Nephron progenitor cell (in vitro differentiated cells): ENCODE data around the gene ANKRD11.
"Not testable (repeated sequence)": the region's sequence is repeated elsewhere in the genome, so short reads cannot be mapped to it uniquely, and the experiment has no call there.

Experiments used
- DNase-seq: peaks from one replicate; pipeline ENCODE4 v3.0.0; 2021
- H3K27ac Mint-ChIP-seq: 2 replicates; pipeline ENCODE4 v1.8.0; 2021; ENCODE audit warnings: mild to moderate bottlenecking, moderate library complexity, mixed read lengths
- H3K27me3 Mint-ChIP-seq: 2 replicates; pipeline ENCODE4 v1.8.0; 2021; ENCODE audit warnings: mild to moderate bottlenecking, low read depth, mixed read lengths; ENCODE audit not compliant: poor library complexity
- H3K36me3 Mint-ChIP-seq: 2 replicates; pipeline ENCODE4 v1.8.0; 2021; ENCODE audit warnings: low read depth, mixed read lengths
- H3K4me1 Mint-ChIP-seq: 2 replicates; pipeline ENCODE4 v1.8.0; 2021; ENCODE audit warnings: mixed read lengths
- H3K4me3 Mint-ChIP-seq: 2 replicates; pipeline ENCODE4 v1.8.0; 2021; ENCODE audit warnings: mild to moderate bottlenecking, moderate library complexity, mixed read lengths
- H3K9me3 Mint-ChIP-seq: 2 replicates; pipeline ENCODE4 v1.8.0; 2021; ENCODE audit warnings: mild to moderate bottlenecking, moderate library complexity, mixed read lengths
- TF ChIP-seq, protein P1 (sequence below): fragments of 200-600 bp; sonication (generic); IDR thresholded peaks from 2 replicates; pipeline ENCODE4 v1.5.0; 2021; ENCODE audit warnings: antibody characterized with exemption

Gene ANKRD11

DNA sequence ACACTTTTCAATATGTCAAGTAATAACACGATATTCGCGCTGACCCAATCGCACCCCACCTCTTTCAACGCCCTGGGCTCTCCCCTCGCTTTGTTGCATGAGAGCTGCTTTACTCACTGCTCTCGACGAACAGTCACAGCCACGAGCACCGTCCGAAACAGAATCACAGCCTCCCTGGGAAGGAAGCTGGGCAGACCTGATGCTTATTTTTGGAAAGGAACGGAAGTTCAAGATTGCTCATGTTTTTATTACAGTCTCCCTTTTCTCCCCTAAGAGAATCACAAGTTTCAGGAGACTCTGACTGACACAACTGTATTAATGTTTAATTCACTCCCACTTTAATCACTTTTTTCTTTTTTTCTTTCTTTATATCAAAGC, 67.8 kb downstream of the ANKRD11 start:
- Mint-ChIP-seq H3K4me1 (peaks cover 59% of the 10 kb centered on the region), H3K27me3 (no peaks in the 10 kb centered on the region), H3K4me3 (no peak overlapping the region), H3K9me3 (no peaks in the 10 kb centered on the region), H3K27ac (peak overlapping the region; percentile 84), H3K36me3 (peaks cover 45% of the 10 kb centered on the region)
- TF ChIP-seq, protein P1, sequence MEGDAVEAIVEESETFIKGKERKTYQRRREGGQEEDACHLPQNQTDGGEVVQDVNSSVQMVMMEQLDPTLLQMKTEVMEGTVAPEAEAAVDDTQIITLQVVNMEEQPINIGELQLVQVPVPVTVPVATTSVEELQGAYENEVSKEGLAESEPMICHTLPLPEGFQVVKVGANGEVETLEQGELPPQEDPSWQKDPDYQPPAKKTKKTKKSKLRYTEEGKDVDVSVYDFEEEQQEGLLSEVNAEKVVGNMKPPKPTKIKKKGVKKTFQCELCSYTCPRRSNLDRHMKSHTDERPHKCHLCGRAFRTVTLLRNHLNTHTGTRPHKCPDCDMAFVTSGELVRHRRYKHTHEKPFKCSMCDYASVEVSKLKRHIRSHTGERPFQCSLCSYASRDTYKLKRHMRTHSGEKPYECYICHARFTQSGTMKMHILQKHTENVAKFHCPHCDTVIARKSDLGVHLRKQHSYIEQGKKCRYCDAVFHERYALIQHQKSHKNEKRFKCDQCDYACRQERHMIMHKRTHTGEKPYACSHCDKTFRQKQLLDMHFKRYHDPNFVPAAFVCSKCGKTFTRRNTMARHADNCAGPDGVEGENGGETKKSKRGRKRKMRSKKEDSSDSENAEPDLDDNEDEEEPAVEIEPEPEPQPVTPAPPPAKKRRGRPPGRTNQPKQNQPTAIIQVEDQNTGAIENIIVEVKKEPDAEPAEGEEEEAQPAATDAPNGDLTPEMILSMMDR, result no peak
- DNase-seq, result no peak

DNA sequence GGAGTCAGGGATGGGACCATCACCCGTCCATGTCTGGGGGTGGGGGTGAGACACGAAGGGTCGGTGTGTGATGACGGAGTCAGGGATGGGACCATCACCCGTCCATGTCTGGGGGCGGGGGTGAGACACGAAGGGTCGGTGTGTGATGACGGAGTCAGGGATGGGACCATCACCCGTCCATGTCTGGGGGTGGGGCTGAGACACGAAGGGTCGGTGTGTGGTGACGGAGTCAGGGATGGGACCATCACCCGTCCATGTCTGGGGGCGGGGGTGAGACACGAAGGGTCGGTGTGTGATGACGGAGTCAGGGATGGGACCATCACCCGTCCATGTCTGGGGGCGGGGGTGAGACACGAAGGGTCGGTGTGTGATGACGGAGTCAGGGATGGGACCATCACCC, 69.1 kb downstream of the ANKRD11 start:
- DNase-seq, H3K4me3 Mint-ChIP-seq, H3K9me3 Mint-ChIP-seq, H3K27me3 Mint-ChIP-seq, H3K27ac Mint-ChIP-seq: not testable (repeated sequence)
- H3K36me3 Mint-ChIP-seq, result peaks cover 45% of the 10 kb centered on the region
- peaks cover 49% of the 10 kb centered on the region for H3K4me1 Mint-ChIP-seq

DNA sequence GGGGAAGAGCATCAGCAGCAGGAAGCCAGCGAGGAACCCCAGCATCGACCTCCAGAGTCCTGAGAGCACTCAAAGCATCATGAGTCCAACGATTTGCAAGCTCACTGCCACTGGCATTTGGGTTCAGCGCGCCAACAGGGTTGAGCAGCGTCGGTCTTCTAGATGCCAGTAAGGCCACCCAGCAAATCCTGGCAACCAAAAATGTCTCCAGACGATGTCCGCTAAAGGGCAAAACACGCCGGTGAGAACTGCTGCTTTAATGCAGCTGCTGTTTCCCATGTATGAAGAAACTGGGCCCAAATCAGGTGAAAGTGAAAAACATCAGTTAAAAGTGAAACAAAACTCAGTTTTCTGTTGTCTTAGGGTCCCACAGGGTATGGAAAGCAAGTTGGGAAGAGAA, 70.2 kb downstream of the ANKRD11 start:
- Mint-ChIP-seq H3K36me3 (peaks cover 41% of the 10 kb centered on the region), H3K9me3 (no peaks in the 10 kb centered on the region), H3K4me1 (peaks cover 44% of the 10 kb centered on the region), H3K4me3 (no peak overlapping the region), H3K27ac (peak overlapping the region; percentile 85), H3K27me3 (no peaks in the 10 kb centered on the region)
- DNase-seq, result no peak
- TF ChIP-seq, protein P1, result no peak

DNA sequence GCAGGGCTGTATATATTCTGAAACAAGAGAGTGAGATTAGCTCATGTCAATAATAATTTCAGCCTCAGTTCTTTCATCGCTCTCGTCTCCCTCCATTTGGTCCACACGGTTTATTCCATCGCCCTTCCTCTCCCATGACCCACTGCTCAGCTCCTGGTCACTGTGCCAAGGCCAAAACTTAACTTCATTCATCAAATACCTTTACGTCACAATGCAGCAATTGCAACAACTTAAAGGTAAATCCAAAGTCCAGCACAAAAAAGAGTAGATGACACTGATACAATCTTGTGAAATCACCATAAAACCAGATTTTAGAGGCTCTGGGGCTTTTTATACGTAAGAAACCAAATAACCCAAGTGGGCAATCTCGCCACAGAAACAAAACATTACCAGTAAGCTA, 72.0 kb downstream of the ANKRD11 start:
- no peaks in the 10 kb centered on the region for H3K27me3 Mint-ChIP-seq
- TF ChIP-seq, protein P1, result no peak
- H3K27ac Mint-ChIP-seq, result peak overlapping the region; percentile 97
- H3K36me3 Mint-ChIP-seq, result peaks cover 31% of the 10 kb centered on the region
- H3K9me3 Mint-ChIP-seq, result no peaks in the 10 kb centered on the region
- H3K4me1 Mint-ChIP-seq, result peaks cover 42% of the 10 kb centered on the region
- no peak overlapping the region for H3K4me3 Mint-ChIP-seq
- DNase-seq, result no peak

DNA sequence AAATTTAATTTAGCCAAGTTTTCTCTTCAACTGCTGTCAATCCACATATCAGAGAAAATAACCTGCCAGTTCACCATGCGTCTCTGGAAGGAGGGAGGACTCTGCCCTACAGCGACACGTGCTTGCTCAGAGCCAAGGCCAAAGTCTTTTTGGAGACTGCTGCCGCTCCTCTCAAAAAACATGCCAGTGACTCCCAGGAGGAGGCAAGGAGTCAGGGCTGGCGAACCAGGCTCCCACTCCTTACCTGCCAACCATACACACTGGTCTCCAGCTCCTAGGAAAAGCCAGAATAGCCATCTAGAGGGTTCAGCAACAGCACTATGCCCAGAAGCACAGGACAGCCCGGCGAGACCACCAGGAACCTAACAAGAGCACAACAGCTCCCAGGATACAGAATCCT, 73.0 kb downstream of the ANKRD11 start:
- Mint-ChIP-seq H3K36me3 (peaks cover 31% of the 10 kb centered on the region), H3K27me3 (no peaks in the 10 kb centered on the region), H3K27ac (peak overlapping the region; percentile 97), H3K4me3 (no peak overlapping the region), H3K9me3 (no peaks in the 10 kb centered on the region), H3K4me1 (peaks cover 43% of the 10 kb centered on the region)
- TF ChIP-seq, protein P1, result no peak
- DNase-seq, result no peak

DNA sequence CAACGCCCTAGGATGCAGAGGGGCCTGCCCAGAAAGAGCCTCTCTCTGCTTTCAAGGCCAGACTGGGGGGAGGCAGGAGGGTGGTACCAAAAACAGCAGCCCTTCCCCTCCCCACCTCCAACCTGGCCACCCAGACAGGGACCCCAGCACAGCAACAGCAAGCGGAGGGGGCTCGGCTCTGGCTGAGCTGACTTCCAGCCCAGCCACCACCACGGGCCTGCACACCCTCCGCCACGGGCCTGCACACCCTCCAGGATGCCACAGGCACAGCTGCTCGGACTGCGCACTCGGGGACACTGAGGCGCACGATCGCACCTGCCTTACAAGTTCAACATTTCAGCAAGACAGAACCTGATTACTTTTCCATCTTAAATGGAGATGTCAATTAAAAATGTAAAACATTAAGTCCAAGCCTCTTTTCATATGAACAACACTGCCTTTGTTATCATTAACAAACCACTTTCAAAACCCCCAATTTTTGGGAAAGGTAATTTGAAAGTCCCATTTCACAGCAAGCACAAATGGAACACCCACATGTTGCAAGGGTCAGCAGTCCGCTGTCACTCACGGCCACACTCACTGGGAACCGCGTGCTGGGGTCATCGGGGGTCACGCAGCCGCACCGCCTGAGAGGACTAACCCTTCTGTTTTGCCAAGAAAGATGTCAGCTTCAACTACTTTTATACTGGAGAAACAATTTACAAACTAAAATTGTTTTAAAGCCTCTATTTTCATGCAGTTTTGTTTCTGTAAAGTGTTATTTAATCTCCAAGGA, 76.4 kb downstream of the ANKRD11 start:
- TF ChIP-seq, protein P1, result no peak
- Mint-ChIP-seq H3K27me3 (peaks cover 3% of the 10 kb centered on the region), H3K27ac (peak overlapping the region; percentile 64), H3K4me1 (peaks cover 59% of the 10 kb centered on the region), H3K9me3 (no peaks in the 10 kb centered on the region), H3K36me3 (peaks cover 31% of the 10 kb centered on the region), H3K4me3 (peak overlapping the region; percentile 38)
- DNase-seq, result peak; percentile 61
